ENCODE results near the gene KRT6A. TPM values are rescaled to one million over a fixed set of nuclear protein-coding genes. Genes with fewer than 3 reads are reported as not detected.

Gene KRT6A
- total and polyA plus RNA-seq, 10 of the 15 experiments (the other 5 are each of a cell fraction or from before 2014, with no cell fraction given) = 0.96 TPM; not detected in 9

DNA sequence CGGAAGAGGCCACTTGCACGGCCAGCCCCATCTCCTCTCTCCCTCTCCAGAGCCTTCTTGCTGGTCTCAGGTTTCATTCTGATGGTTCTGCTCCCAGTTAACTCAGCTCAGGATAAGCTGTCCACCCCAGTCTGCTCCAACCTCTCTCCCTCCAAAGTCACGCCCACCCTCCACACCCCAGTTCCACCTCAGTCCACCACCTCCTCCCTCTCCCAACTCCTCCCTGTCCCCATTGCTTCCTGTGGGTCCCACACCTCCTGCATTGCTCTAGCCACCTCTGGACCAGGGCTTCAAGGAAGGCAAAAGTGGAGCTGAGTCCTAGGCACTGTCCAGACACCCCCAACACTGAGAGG, 46.7 kb upstream of the KRT6A start:
- H3K9ac ChIP-seq (ENCODE audit: control insufficient read depth, insufficient read depth, low read length) = no peak overlapping the region
- no peaks in the 10 kb centered on the region for H4K20me1 ChIP-seq (ENCODE audit: control insufficient read depth, insufficient read depth)
- FAIRE-seq = no peak
- TF ChIP-seq MEF2A (IDR thresholded peaks at IDR 0.05; ENCODE audit: insufficient read depth, low read depth, low read length) (no peak), EZH2 (IDR thresholded peaks at IDR 0.05; ENCODE audit: borderline replicate concordance, control insufficient read depth, low read depth, low read length) (no peak), CBX5 (IDR thresholded peaks at IDR 0.05; ENCODE audit: low read depth) (no peak)
- H3K27me3 ChIP-seq (replicated peaks in 1 of 2; ENCODE audit: control insufficient read depth in 2 of 2, insufficient read depth in 2 of 2, low read length in 1 of 2) = peaks cover 0 to 1% of the 10 kb centered on the region in 2 experiments; a peak in 1 of 4 replicates
- POLR2A ChIA-PET = no interaction called here
- no TSS peak for BruUV-seq (replicated peaks)
- no peaks in the 10 kb centered on the region for H3K79me2 ChIP-seq (ENCODE audit: control insufficient read depth, insufficient read depth, low read length)
- RAD21 ChIA-PET (ENCODE audit: unreplicated experiment) = no interaction called here
- SMC1A ChIA-PET (ENCODE audit: uncharacterized antibody, unreplicated experiment) = no interaction called here
- no peaks in the 10 kb centered on the region for H3K9me3 ChIP-seq (replicated peaks; ENCODE audit: control insufficient read depth, insufficient read depth, low read length)
- H3K4me3 ChIP-seq = no peak overlapping the region
- H3K36me3 ChIP-seq (ENCODE audit: control insufficient read depth in 2 of 2, insufficient read depth in 2 of 2, low read length in 1 of 2) = no peaks in the 10 kb centered on the region
- no peak overlapping the region for H3K27ac ChIP-seq (ENCODE audit: control insufficient read depth, insufficient read depth)
- WGBS (ENCODE audit: insufficient coverage, insufficient replicate concordance, low lambda C conversion rate, missing lambda C conversion rate) = 6% methylated on average over 3 of the region's 3 CpGs
- H3K4me2 ChIP-seq (ENCODE audit: control insufficient read depth, insufficient read depth) = no peak overlapping the region
- H2AFZ ChIP-seq (ENCODE audit: control insufficient read depth, low read depth, low read length) = no peak overlapping the region
- in situ Hi-C loops (cut with MboI) = no loop called here
- H3K4me1 ChIP-seq (ENCODE audit: control insufficient read depth, insufficient read depth, low read length) = no peaks in the 10 kb centered on the region
- CTCF ChIA-PET = no interaction called here
- no peak for DNase-seq (ENCODE audit: low read depth, low spot score)
- intact Hi-C loops (cut with micrococcal nuclease; ENCODE audit: unreplicated experiment) = no loop called here
- no peak for ATAC-seq

DNA sequence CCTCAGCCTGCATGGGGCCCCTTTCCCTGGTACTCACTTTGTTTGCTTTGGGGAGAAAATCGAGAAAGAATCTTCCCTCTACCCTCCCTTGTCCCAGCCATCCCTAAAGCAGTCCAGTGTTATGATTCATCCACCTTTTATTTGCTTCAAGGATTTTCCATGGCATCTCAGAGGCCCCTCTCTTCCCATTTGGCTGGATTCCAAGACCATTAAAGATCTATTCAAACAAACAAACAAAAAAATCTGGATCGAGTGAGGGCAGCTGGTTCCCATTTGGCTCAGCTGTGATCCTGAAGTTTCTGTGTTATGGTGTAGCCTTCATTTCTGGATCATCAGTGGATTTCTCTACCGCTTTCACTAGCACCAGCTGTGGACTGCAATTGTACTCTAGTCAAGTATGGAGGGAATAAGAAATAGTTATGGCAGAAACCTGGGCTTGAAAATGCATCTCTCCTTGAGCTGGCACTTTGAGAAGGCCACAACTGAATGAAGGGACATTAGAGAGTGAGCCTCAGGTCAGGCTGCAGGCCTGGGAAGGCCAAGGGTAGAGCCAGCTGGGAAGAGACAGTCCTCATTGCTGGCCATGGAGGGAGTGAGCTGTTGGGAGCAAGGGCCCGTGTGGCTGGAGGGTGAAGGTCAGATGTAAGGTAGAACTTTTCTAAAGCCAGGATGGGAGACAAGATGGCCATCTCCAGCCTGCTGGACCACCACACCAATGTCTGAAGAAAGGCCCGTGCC, 46.2 kb upstream of the KRT6A start:
- Histone ChIP-seq H3K4me1 (ENCODE audit: control insufficient read depth, insufficient read depth, low read length) (no peaks in the 10 kb centered on the region), H3K27ac (ENCODE audit: control insufficient read depth, insufficient read depth) (no peak overlapping the region), H3K27me3 (replicated peaks in 1 of 2; ENCODE audit: control insufficient read depth in 2 of 2, insufficient read depth in 2 of 2, low read length in 1 of 2) (no peaks in the 10 kb centered on the region; a peak in 1 of 4 replicates), H3K36me3 (ENCODE audit: control insufficient read depth in 2 of 2, insufficient read depth in 2 of 2, low read length in 1 of 2) (no peaks in the 10 kb centered on the region), H3K79me2 (ENCODE audit: control insufficient read depth, insufficient read depth, low read length) (no peaks in the 10 kb centered on the region), H3K4me3 (no peak overlapping the region), H2AFZ (ENCODE audit: control insufficient read depth, low read depth, low read length) (no peak overlapping the region), H3K9ac (ENCODE audit: control insufficient read depth, insufficient read depth, low read length) (no peak overlapping the region), H4K20me1 (ENCODE audit: control insufficient read depth, insufficient read depth) (no peaks in the 10 kb centered on the region), H3K4me2 (ENCODE audit: control insufficient read depth, insufficient read depth) (no peak overlapping the region), H3K9me3 (replicated peaks; ENCODE audit: control insufficient read depth, insufficient read depth, low read length) (no peaks in the 10 kb centered on the region)
- BruUV-seq (replicated peaks) = no TSS peak
- intact Hi-C loops (cut with micrococcal nuclease; ENCODE audit: unreplicated experiment) (no loop called here), in situ Hi-C loops (cut with MboI) (no loop called here)
- TF ChIP-seq ZZZ3 (IDR thresholded peaks at IDR 0.05; ENCODE audit: control insufficient read depth, insufficient read length, low read depth) = no peak
- TF ChIP-seq, protein P1, sequence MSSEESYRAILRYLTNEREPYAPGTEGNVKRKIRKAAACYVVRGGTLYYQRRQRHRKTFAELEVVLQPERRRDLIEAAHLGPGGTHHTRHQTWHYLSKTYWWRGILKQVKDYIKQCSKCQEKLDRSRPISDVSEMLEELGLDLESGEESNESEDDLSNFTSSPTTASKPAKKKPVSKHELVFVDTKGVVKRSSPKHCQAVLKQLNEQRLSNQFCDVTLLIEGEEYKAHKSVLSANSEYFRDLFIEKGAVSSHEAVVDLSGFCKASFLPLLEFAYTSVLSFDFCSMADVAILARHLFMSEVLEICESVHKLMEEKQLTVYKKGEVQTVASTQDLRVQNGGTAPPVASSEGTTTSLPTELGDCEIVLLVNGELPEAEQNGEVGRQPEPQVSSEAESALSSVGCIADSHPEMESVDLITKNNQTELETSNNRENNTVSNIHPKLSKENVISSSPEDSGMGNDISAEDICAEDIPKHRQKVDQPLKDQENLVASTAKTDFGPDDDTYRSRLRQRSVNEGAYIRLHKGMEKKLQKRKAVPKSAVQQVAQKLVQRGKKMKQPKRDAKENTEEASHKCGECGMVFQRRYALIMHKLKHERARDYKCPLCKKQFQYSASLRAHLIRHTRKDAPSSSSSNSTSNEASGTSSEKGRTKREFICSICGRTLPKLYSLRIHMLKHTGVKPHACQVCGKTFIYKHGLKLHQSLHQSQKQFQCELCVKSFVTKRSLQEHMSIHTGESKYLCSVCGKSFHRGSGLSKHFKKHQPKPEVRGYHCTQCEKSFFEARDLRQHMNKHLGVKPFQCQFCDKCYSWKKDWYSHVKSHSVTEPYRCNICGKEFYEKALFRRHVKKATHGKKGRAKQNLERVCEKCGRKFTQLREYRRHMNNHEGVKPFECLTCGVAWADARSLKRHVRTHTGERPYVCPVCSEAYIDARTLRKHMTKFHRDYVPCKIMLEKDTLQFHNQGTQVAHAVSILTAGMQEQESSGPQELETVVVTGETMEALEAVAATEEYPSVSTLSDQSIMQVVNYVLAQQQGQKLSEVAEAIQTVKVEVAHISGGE (CRISPR knock-in tag; IDR thresholded peaks at IDR 0.05) = no peak
- TF ChIP-seq CHD2 (IDR thresholded peaks at IDR 0.05; ENCODE audit: borderline replicate concordance, low read depth, low read length) = no peak
- no peak for TF ChIP-seq EED (IDR thresholded peaks at IDR 0.05; ENCODE audit: low read depth)
- TF ChIP-seq ZNF384 (IDR thresholded peaks at IDR 0.05; ENCODE audit: borderline replicate concordance, low read depth, low read length) = no peak
- no peak for TF ChIP-seq ZBED1 (IDR thresholded peaks at IDR 0.05; ENCODE audit: borderline replicate concordance)
- TF ChIP-seq MTA3 (IDR thresholded peaks at IDR 0.05; ENCODE audit: borderline replicate concordance, low read length) = no peak
- no peak for TF ChIP-seq PAX8 (IDR thresholded peaks at IDR 0.05)
- TF ChIP-seq BHLHE40 (IDR thresholded peaks at IDR 0.05; ENCODE audit: borderline replicate concordance in 1 of 2, low read depth in 2 of 2, low read length in 1 of 2) = no peak
- TF ChIP-seq BRCA1 (IDR thresholded peaks at IDR 0.05; ENCODE audit: low read depth, low read length) = no peak
- ChIA-PET CTCF (no interaction called here), RAD21 (ENCODE audit: unreplicated experiment) (no interaction called here), POLR2A (no interaction called here), SMC1A (ENCODE audit: uncharacterized antibody, unreplicated experiment) (interaction anchor here (0.6 to 0.8 kb wide), 2 partner anchors 141 to 320 kb away, joined by 3 read pairs; no protein-coding TSS in a partner anchor)
- 0% methylated on average over 5 of the region's 5 CpGs for WGBS (ENCODE audit: insufficient coverage, insufficient replicate concordance, low lambda C conversion rate, missing lambda C conversion rate)
- ATAC-seq = no peak
- FAIRE-seq = no peak
- no peak for DNase-seq (ENCODE audit: low read depth, low spot score)

All from GM12878 (cell line).